ENCODE measurements around the gene EML6. TPM values are rescaled to one million over a fixed set of nuclear protein-coding genes. Genes with fewer than 3 reads are reported as not detected.

Gene EML6
- total RNA-seq, 4 donors from 2014 or later = 2.3 to 15.1 (median 4.1) TPM

GRCh38 chr2:54678719-54679118 is 44.7 kb upstream of the EML6 start:
- no peak overlapping the region for H3K4me3 ChIP-seq
- no peaks in the 10 kb centered on the region for H3K9me3 ChIP-seq
- peaks cover 29% of the 10 kb centered on the region for H3K4me1 ChIP-seq
- H3K27ac ChIP-seq = no peak overlapping the region
- WGBS = 74% methylated on average over 3 of the region's 3 CpGs
- H3K36me3 ChIP-seq = no peaks in the 10 kb centered on the region
- no peak for DNase-seq (ENCODE audit: low spot score in 2 of 2)
- H3K27me3 ChIP-seq = no peaks in the 10 kb centered on the region
- TF ChIP-seq POLR2AphosphoS5 (IDR thresholded peaks at IDR 0.05) (no peak), EP300 (IDR thresholded peaks at IDR 0.05) (no peak), CTCF (IDR thresholded peaks at IDR 0.05) (no peak), POLR2A (IDR thresholded peaks at IDR 0.05) (no peak)

- DNase-seq (ENCODE audit: low spot score in 2 of 2) = no peak
- 68% methylated on average over 4 of the region's 6 CpGs for WGBS
- H3K36me3 ChIP-seq = no peaks in the 10 kb centered on the region
- H3K27ac ChIP-seq = no peak overlapping the region
- H3K27me3 ChIP-seq = no peaks in the 10 kb centered on the region
- H3K4me3 ChIP-seq = no peak overlapping the region
- peaks cover 11% of the 10 kb centered on the region for H3K4me1 ChIP-seq
- TF ChIP-seq POLR2A (IDR thresholded peaks at IDR 0.05) (no peak), EP300 (IDR thresholded peaks at IDR 0.05) (no peak), CTCF (IDR thresholded peaks at IDR 0.05) (no peak), POLR2AphosphoS5 (IDR thresholded peaks at IDR 0.05) (no peak)
- no peaks in the 10 kb centered on the region for H3K9me3 ChIP-seq
Observed at GRCh38 chr2:54680397-54681041, 42.9 kb upstream of the EML6 start.

- WGBS = 89% methylated on average over 6 of the region's 6 CpGs
- H3K9me3 ChIP-seq = no peaks in the 10 kb centered on the region
- H3K27me3 ChIP-seq = no peaks in the 10 kb centered on the region
- TF ChIP-seq CTCF (IDR thresholded peaks at IDR 0.05) (no peak), POLR2AphosphoS5 (IDR thresholded peaks at IDR 0.05) (no peak), EP300 (IDR thresholded peaks at IDR 0.05) (no peak), POLR2A (IDR thresholded peaks at IDR 0.05) (no peak)
- no peak overlapping the region for H3K27ac ChIP-seq
- no peak overlapping the region for H3K4me3 ChIP-seq
- H3K36me3 ChIP-seq = no peaks in the 10 kb centered on the region
- peaks cover 6% of the 10 kb centered on the region for H3K4me1 ChIP-seq
- DNase-seq (ENCODE audit: low spot score in 2 of 2) = no peak
Observed at GRCh38 chr2:54681416-54681815, 42.0 kb upstream of the EML6 start.

- Histone ChIP-seq H3K4me3 (no peak overlapping the region), H3K4me1 (peaks cover 6% of the 10 kb centered on the region), H3K9me3 (no peaks in the 10 kb centered on the region), H3K27me3 (no peaks in the 10 kb centered on the region), H3K27ac (no peak overlapping the region), H3K36me3 (no peaks in the 10 kb centered on the region)
- TF ChIP-seq POLR2AphosphoS5 (IDR thresholded peaks at IDR 0.05) (no peak), CTCF (IDR thresholded peaks at IDR 0.05) (no peak), EP300 (IDR thresholded peaks at IDR 0.05) (no peak), POLR2A (IDR thresholded peaks at IDR 0.05) (no peak)
- WGBS = 60% methylated on average over 2 of the region's 2 CpGs
- no peak for DNase-seq (ENCODE audit: low spot score in 2 of 2)
Observed at GRCh38 chr2:54683596-54683995, 39.9 kb upstream of the EML6 start.

- Histone ChIP-seq H3K36me3 (no peaks in the 10 kb centered on the region), H3K27me3 (no peaks in the 10 kb centered on the region), H3K4me3 (no peak overlapping the region), H3K9me3 (no peaks in the 10 kb centered on the region), H3K4me1 (peaks cover 5% of the 10 kb centered on the region), H3K27ac (no peak overlapping the region)
- TF ChIP-seq CTCF (IDR thresholded peaks at IDR 0.05) (no peak), POLR2A (IDR thresholded peaks at IDR 0.05) (no peak), EP300 (IDR thresholded peaks at IDR 0.05) (no peak), POLR2AphosphoS5 (IDR thresholded peaks at IDR 0.05) (no peak)
- DNase-seq (ENCODE audit: low spot score in 2 of 2) = no peak
- WGBS = 77% methylated on average over 4 of the region's 4 CpGs
Observed at GRCh38 chr2:54685263-54685775, 38.1 kb upstream of the EML6 start.
